Measurements from ENCODE around the gene ASAP3. TPM values are rescaled to one million over a fixed set of nuclear protein-coding genes. Genes with fewer than 3 reads are reported as not detected.

The ASAP3 gene
- 10 to 100 TPM; 17.9 to 37.4 (median 24.1) TPM for total RNA-seq
- polyA plus RNA-seq, result 10 to 100 TPM; 24.7 to 32.4 TPM

- Histone ChIP-seq H3K36me3 (no peaks in the 10 kb centered on the region), H3K4me3 (peak within 1 kb of the TSS; percentile 65 to 92 (median 79)), H3K9me3 (no peaks in the 10 kb centered on the region), H3K27me3 (no peaks in the 10 kb centered on the region), H3K4me1 (peaks cover 4 to 14% (median 8%) of the 10 kb centered on the region in 3 donors), H3K27ac (peak within 1 kb of the TSS; percentile 48 to 78 (median 63))
- TF ChIP-seq, protein P1, sequence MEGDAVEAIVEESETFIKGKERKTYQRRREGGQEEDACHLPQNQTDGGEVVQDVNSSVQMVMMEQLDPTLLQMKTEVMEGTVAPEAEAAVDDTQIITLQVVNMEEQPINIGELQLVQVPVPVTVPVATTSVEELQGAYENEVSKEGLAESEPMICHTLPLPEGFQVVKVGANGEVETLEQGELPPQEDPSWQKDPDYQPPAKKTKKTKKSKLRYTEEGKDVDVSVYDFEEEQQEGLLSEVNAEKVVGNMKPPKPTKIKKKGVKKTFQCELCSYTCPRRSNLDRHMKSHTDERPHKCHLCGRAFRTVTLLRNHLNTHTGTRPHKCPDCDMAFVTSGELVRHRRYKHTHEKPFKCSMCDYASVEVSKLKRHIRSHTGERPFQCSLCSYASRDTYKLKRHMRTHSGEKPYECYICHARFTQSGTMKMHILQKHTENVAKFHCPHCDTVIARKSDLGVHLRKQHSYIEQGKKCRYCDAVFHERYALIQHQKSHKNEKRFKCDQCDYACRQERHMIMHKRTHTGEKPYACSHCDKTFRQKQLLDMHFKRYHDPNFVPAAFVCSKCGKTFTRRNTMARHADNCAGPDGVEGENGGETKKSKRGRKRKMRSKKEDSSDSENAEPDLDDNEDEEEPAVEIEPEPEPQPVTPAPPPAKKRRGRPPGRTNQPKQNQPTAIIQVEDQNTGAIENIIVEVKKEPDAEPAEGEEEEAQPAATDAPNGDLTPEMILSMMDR (IDR thresholded peaks at IDR 0.05), result no peak
- DNase-seq, result peak; percentile 54 to 81 (median 69)
- intact Hi-C loops (cut with DNase I), result no loop called here
- WGBS, 2 donors, result 0 to 1% methylated on average over 40 to 83 of the region's 84 CpGs
- peak; percentile 0 to 25 (median 17) for ATAC-seq
- no peak for FAIRE-seq
Observed at GRCh38 chr1:23483321-23484252, at the start of gene ASAP3. Gene ASAP3, minus strand, starts transcription at chr1:23484179. Its CDS starts 46 bp downstream, at chr1:23484133.

DNA sequence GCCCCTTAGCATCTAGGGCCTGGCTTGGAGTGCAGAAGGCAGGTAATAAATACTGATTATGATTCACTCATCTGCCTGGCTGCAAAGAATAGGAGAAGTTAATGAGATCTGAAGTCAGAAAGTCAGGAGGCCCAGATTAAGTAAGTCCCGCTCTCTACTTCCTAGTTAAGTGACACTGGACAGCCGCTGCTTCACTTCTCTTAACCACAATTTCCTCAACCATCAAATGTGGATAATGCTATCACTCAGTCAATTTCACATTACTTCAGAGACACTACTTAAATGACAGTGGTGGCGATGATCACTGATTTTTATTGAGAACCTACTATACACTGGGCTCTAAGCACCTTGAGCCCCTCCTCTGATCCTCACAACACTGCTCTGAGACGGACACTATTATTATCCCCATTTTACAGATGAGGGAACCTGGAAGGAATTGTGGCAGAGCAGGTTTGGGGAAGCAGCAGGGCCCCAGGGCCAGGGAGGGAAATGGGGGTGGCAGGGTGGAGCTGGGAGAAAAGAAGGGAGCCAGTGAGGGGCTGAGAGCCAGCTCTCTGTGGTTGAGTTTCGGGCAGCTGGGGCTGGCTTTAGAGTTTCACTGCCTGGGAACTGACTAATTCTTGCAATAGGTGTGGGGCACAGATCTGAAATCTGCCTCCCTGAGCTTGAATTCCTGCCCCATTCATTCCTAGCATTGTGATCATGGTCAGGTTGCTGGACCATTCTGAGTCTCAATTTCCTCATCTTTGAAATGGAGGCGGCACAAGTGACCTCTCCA lies 49.5 kb upstream of the ASAP3 start:
- Histone ChIP-seq H3K9me3 (no peaks in the 10 kb centered on the region), H3K4me1 (peaks cover 7 to 11% (median 7%) of the 10 kb centered on the region in 3 donors), H3K27me3 (no peaks in the 10 kb centered on the region), H3K27ac (no peak overlapping the region), H3K36me3 (no peaks in the 10 kb centered on the region), H3K4me3 (no peak overlapping the region)
- peak in 1 of 4 donors; percentile 11 for ATAC-seq
- intact Hi-C loops (cut with DNase I), result no loop called here
- TF ChIP-seq, protein P1 (IDR thresholded peaks at IDR 0.05), result no peak
- no peak for DNase-seq
- FAIRE-seq, result no peak
- WGBS, 2 donors, result 85 to 90% methylated on average over 6 of the region's 6 CpGs

- H3K4me3 ChIP-seq, result peak overlapping the region in 2 of 4 donors; percentile 16 to 71
- no peaks in the 10 kb centered on the region for H3K36me3 ChIP-seq
- H3K27ac ChIP-seq, result no peak overlapping the region
- H3K9me3 ChIP-seq, result no peaks in the 10 kb centered on the region
- WGBS, 2 donors, result 36 to 39% methylated on average over 5 of the region's 5 CpGs
- no peaks in the 10 kb centered on the region for H3K27me3 ChIP-seq
- FAIRE-seq (no peak), ATAC-seq (peak in 1 of 4 donors; percentile 29), DNase-seq (no peak)
- TF ChIP-seq, protein P1 (IDR thresholded peaks at IDR 0.05), result no peak
- H3K4me1 ChIP-seq, result peaks cover 7 to 18% (median 7%) of the 10 kb centered on the region in 3 donors
- intact Hi-C loops (cut with DNase I), result no loop called here
Observed at GRCh38 chr1:23531562-23532094, 47.6 kb upstream of the ASAP3 start.

DNA sequence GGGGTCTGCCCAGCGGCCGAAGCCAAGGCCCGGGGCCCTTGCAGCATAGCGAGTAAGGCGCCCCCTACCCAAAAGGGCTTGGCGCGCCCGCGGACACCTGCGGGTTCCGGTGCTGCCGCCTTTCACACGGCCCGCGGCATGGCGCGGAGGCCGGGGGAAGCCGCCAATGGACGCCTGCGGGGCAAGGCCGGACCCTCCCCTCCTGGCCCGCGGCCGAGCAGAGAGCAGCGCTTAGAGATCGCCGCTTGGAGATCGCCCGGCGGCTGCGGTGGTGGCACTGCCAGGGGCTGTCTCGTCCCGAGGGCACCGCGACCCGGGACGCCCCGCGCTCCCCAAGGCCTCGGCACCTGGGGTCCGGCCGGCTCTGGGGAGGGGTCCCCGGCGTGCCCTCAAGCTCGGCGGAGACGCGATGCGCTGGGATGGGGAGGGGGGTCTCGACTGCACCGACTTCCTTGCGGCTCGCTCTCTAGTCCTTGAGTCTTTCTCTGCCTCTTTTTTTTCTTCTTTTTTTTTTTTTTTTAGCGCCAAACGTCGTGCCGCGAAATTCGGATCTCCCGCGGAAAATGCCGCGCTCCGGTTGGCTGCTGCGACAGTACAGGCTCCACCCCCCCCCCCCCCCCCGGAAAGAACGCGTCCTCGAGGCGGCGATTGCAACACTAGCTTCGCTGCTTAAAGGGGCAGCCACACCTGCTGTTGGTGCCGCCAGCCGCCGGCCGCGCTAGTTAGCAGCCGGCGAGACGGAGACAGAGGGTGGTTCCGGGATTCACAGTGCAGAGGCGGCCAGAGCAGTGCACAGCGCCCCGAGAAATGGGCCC lies 47.0 kb upstream of the ASAP3 start, which contains the start of gene E2F2:
E2F2 (minus strand) TSS at position 487 of the 815 bp plus-strand sequence; CDS start at position 47, 440 bp downstream.
- H3K27ac ChIP-seq, result no peak within 1 kb of the TSS
- no peaks in the 10 kb centered on the region for H3K9me3 ChIP-seq
- TF ChIP-seq, protein P1 (IDR thresholded peaks at IDR 0.05), result no peak
- intact Hi-C loops (cut with DNase I), result no loop called here
- ATAC-seq (peak; percentile 87 to 91 (median 88)), DNase-seq (peak; percentile 81 to 93 (median 87)), FAIRE-seq (no peak)
- peak within 1 kb of the TSS; percentile 30 to 71 (median 43) for H3K4me3 ChIP-seq
- no peaks in the 10 kb centered on the region for H3K36me3 ChIP-seq
- H3K4me1 ChIP-seq, result peaks cover 7 to 18% (median 7%) of the 10 kb centered on the region in 3 donors
- 0 to 1% methylated on average over 59 to 85 of the region's 85 CpGs for WGBS, 2 donors
- H3K27me3 ChIP-seq, result no peaks in the 10 kb centered on the region
